ENCODE measurements around the gene CALHM6. TPM values are rescaled to one million over a fixed set of nuclear protein-coding genes. Genes with fewer than 3 reads are reported as not detected.

CALHM6 gene
- total RNA-seq, 1 donor from 2014 or later = not detected

DNA sequence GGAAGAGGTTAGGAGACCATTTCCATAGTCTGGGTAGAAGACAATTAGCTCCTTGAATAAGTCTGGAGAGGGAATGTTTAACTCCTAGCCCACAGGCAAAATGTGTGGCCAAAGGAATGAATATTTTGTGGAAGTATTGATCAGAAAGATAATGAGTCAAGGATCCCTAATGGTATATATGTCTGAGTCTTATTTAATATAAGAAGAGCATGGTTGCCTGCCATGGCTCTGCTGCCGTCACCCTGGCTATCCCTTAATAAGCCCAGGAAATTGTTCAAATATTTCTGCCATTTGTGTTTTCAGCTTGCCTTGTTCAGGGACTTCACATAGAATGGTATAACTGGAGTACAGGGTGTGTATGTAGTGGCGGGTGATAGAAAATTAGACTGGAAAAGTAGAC is 18.1 kb upstream of the CALHM6 start:
- H3K36me3 Mint-ChIP-seq = no peaks in the 10 kb centered on the region
- Histone ChIP-seq H3K36me3 (no peaks in the 10 kb centered on the region), H3K9ac (no peak overlapping the region), H3K79me2 (ENCODE audit: low read depth) (no peaks in the 10 kb centered on the region), H2AFZ (replicated peaks) (no peak overlapping the region), H3K27me3 (no peaks in the 10 kb centered on the region), H3K27ac (no peak overlapping the region), H3F3A (ENCODE audit: low read depth) (no peaks in the 10 kb centered on the region), H3K9me3 (ENCODE audit: low read depth) (no peaks in the 10 kb centered on the region), H3K4me3 (no peak overlapping the region), H4K20me1 (ENCODE audit: low read depth) (no peaks in the 10 kb centered on the region), H3K4me2 (no peak overlapping the region), H3K4me1 (peaks cover 23% of the 10 kb centered on the region)
- no peaks in the 10 kb centered on the region for H3K9me3 Mint-ChIP-seq
- H3K27ac Mint-ChIP-seq = no peak overlapping the region
- no peak overlapping the region for H3K4me3 Mint-ChIP-seq
- no peaks in the 10 kb centered on the region for H3K27me3 Mint-ChIP-seq (ENCODE audit: insufficient read depth, low read depth)
- no peak for DNase-seq (ENCODE audit: low spot score)
- peaks cover 31% of the 10 kb centered on the region for H3K4me1 Mint-ChIP-seq
- TF ChIP-seq EZH2phosphoT487 (IDR thresholded peaks at IDR 0.05) (no peak), EZH2 (IDR thresholded peaks at IDR 0.05) (no peak)
- TF ChIP-seq, protein P1, sequence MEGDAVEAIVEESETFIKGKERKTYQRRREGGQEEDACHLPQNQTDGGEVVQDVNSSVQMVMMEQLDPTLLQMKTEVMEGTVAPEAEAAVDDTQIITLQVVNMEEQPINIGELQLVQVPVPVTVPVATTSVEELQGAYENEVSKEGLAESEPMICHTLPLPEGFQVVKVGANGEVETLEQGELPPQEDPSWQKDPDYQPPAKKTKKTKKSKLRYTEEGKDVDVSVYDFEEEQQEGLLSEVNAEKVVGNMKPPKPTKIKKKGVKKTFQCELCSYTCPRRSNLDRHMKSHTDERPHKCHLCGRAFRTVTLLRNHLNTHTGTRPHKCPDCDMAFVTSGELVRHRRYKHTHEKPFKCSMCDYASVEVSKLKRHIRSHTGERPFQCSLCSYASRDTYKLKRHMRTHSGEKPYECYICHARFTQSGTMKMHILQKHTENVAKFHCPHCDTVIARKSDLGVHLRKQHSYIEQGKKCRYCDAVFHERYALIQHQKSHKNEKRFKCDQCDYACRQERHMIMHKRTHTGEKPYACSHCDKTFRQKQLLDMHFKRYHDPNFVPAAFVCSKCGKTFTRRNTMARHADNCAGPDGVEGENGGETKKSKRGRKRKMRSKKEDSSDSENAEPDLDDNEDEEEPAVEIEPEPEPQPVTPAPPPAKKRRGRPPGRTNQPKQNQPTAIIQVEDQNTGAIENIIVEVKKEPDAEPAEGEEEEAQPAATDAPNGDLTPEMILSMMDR (IDR thresholded peaks at IDR 0.05) = no peak

DNA sequence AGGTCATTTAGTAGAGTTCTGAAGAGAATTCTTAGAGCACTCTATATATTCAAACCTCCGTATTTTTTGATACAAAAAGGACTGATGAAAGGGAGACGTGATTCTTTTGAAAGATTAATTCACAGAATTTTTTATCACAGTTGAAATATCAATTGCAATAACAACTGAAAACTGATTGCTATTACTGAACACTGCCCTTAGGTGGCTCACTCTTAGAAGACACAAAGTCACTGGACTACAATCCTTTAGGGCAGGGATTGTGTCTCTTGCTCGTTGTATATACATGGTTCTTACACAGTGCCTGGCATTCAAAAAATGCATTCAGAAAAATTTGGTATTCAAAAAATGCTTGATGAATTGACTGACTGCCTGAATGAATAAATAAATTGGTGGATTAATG is 17.1 kb upstream of the CALHM6 start:
- no peaks in the 10 kb centered on the region for H3K36me3 Mint-ChIP-seq
- DNase-seq (ENCODE audit: low spot score) = peak; percentile 24
- H2AFZ ChIP-seq (replicated peaks) = no peak overlapping the region
- H3K4me1 Mint-ChIP-seq = peaks cover 21% of the 10 kb centered on the region
- no peaks in the 10 kb centered on the region for H3K27me3 Mint-ChIP-seq (ENCODE audit: insufficient read depth, low read depth)
- no peaks in the 10 kb centered on the region for H3K9me3 ChIP-seq (ENCODE audit: low read depth)
- H3K9me3 Mint-ChIP-seq = no peaks in the 10 kb centered on the region
- H3K36me3 ChIP-seq = no peaks in the 10 kb centered on the region
- H3K27ac Mint-ChIP-seq = no peak overlapping the region
- TF ChIP-seq, protein P1 (IDR thresholded peaks at IDR 0.05) = peak; percentile 59
- TF ChIP-seq EZH2phosphoT487 (IDR thresholded peaks at IDR 0.05) = no peak
- no peak overlapping the region for H3K4me2 ChIP-seq
- H4K20me1 ChIP-seq (ENCODE audit: low read depth) = no peaks in the 10 kb centered on the region
- H3K9ac ChIP-seq = no peak overlapping the region
- H3K4me3 Mint-ChIP-seq = no peak overlapping the region
- no peaks in the 10 kb centered on the region for H3K27me3 ChIP-seq
- H3K4me1 ChIP-seq = peaks cover 16% of the 10 kb centered on the region
- no peaks in the 10 kb centered on the region for H3F3A ChIP-seq (ENCODE audit: low read depth)
- no peak overlapping the region for H3K27ac ChIP-seq
- H3K4me3 ChIP-seq = no peak overlapping the region
- no peaks in the 10 kb centered on the region for H3K79me2 ChIP-seq (ENCODE audit: low read depth)

DNA sequence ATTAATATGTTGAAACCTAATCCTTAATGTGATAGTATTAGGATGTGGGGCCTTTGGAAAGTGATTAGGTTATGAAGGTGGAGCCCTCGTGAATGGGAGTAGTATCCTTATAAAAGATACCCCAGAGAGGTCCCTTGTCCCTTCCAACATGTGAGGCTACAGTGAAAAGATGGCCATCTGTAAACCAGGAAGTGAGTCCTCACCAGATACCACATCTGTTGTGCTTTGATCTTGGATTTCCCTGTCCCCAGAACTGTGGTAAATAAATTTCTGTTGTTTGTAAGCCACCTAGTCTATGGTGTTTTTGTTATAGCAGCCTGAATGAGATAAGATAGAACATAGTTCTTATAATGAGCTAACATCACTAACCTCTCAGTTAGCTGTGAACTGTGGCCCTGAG is 16.6 kb upstream of the CALHM6 start:
- no peak for TF ChIP-seq EZH2 (IDR thresholded peaks at IDR 0.05)
- TF ChIP-seq EZH2phosphoT487 (IDR thresholded peaks at IDR 0.05) = no peak
- TF ChIP-seq, protein P1 (IDR thresholded peaks at IDR 0.05) = no peak
- peaks cover 11% of the 10 kb centered on the region for H3K4me1 ChIP-seq
- H3K9me3 ChIP-seq (ENCODE audit: low read depth) = no peaks in the 10 kb centered on the region
- Mint-ChIP-seq H3K36me3 (no peaks in the 10 kb centered on the region), H3K4me1 (peaks cover 16% of the 10 kb centered on the region), H3K27ac (no peak overlapping the region), H3K9me3 (no peaks in the 10 kb centered on the region), H3K4me3 (no peak overlapping the region), H3K27me3 (ENCODE audit: insufficient read depth, low read depth) (no peaks in the 10 kb centered on the region)
- no peaks in the 10 kb centered on the region for H3K36me3 ChIP-seq
- no peak overlapping the region for H3K27ac ChIP-seq
- H3K4me3 ChIP-seq = no peak overlapping the region
- no peak overlapping the region for H3K4me2 ChIP-seq
- H4K20me1 ChIP-seq (ENCODE audit: low read depth) = no peaks in the 10 kb centered on the region
- no peak overlapping the region for H3K9ac ChIP-seq
- no peak for DNase-seq (ENCODE audit: low spot score)
- no peaks in the 10 kb centered on the region for H3F3A ChIP-seq (ENCODE audit: low read depth)
- H3K27me3 ChIP-seq = no peaks in the 10 kb centered on the region
- H2AFZ ChIP-seq (replicated peaks) = no peak overlapping the region
- H3K79me2 ChIP-seq (ENCODE audit: low read depth) = no peaks in the 10 kb centered on the region
